Stimulated activated CD8-positive, alpha-beta memory T cell treated with anti-CD3 and anti-CD28 coated beads, Interleukin-7, amount 100 ng/mL, for 4 hours (primary cell): ENCODE results near the gene DCANP1.

Source experiments
- DNase-seq, 2 donors: peaks; one replicate each; pipeline ENCODE4 v3.0.0-alpha.2; 2020; ENCODE audit warnings: low read depth in 2 of 2

DCANP1 gene

DNA sequence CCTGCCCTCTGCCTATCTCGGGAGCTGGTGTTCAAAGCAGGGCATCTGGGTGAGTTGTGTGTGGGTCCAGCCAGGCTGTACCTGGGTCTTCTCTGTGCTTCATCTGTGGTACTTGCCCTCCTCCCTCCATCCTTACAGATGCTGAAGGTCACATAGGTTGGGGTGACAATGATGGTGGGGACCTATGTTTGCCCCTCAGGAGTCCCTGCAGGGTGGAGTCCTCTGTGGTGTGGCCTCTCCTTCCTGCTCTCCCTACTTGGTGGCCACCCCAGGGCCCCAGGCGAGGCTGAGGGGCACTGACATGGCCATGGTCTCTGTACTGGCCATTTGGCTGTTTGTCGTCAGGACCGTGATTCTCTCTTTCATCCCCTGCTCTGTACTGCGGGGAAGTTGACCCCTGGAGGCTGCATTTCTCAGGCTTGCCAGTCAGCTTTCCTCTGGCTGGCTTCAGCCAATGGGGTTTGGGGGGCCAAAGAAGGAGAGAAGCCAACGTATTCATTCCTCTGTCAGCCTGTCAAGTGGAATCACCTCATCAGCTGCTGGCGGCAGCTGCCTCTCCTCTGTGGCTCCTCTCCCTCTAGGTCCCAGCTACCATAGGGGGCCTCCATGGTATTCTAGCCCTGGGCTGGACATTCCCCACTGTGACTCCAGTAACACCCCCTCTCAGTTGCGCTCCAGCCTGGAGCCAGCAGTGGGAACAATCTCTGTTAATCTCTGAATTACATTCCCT lies 4.6 kb downstream of the DCANP1 start:
- DNase-seq: no peak

DNA sequence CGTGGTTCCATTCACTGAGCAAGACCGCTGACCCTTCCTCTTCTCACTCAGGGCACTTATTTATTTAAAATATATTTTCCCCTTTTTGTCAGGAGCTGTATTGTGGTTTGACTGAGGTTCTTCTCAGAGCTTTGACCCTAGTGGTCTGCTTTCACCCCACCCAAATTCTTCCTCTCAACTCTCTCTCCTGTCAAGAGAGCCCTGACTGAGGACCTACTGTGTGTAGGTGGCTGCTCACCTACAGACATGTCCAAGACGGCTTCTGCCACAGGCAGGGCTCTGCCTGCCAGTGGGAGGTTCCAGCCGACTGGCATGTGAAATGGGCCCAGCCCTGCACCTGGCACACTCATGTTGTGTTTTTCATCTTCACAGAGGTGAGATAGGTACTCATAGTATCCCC lies 5.2 kb downstream of the DCANP1 start:
- no peak for DNase-seq

DNA sequence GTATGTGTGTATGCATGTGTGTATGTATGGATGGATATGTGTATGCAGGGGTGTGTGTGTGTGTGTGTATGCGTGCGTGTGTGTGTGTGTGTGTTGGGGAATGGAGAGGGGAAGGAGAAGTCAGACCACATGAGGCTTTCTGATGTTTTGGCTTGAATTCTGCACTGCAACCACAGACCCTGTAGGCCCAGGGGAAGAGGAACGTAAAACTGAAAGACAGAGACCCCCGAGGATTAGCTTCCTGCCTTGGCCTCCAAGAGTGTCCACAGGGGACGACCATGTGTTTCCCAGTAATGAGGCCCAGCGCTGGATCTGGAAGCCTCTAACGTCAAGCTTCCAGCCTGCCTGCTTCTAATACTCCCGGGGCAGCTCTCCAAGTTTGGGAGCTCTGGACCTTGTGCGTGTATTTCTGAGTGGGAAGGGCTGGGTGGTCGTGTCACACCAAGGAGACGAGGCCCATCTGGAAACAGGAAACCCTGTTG lies 5.8 kb downstream of the DCANP1 start:
- DNase-seq: no peak

DNA sequence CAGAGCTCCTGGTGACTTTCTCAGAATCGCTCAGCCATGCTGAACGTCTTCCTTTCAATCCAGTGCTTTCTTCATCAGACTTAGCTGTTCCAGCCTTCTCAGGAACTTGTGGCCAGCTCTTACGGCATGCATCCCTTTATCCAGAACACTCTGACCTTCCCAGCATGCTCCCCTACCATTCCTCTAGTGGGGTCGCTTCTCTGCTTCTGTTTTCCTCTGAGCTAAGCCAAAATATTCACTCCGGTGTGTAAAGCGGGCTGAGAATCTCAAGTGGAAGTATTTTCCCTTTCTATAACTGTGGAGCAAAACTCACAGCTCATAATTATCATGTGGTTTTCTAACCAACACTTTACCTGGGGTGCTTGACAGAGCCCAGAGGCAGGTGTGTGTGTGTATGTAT lies 6.2 kb downstream of the DCANP1 start:
- DNase-seq: no peak

DNA sequence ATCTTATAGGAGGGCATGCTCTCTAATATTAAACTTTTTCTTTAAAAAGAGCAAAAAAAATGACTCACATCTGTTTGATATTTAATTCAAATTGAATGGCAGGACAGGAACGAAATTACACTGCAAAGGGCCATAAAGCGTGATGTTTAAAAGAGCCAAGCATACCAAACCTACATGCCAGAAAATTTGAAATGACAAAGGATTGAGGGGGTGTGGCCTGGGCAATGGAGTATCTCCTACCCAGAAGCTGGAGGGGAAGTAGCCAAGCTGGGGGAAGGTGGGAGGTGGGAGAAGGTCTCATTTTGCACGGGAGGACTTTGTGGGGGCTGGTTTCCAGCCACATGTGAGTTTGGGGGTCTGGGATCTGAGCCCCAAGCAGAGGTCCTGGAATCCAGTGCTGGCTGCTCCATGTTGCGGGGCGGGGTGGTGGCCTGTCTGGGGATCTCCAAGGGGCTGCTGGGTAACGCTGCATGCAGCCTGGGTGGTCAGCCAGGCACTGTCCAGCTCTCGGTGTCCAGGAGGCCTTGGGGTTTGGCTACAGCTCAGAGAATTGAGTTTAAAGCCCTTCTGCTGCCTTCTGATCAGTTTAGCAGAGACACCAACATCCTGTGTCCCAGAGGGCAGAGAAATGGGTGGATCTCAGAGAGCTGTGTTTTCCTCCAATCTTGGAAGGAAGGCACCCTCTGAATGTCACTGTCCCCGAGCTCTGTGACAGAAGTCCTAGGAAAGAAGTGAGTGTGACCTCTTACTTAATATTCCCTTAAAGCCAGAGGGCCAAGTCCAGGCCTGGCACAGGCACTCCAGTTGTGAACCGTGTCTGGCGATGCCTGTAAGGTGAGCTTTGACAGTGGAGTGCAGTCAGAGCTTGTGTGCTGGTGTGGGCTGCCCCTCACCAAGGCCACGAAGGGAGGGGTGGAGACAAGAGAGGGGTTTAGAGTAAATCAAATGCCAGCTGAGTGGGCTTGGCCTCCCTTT lies 7.6 kb downstream of the DCANP1 start:
- no peak for DNase-seq

DNA sequence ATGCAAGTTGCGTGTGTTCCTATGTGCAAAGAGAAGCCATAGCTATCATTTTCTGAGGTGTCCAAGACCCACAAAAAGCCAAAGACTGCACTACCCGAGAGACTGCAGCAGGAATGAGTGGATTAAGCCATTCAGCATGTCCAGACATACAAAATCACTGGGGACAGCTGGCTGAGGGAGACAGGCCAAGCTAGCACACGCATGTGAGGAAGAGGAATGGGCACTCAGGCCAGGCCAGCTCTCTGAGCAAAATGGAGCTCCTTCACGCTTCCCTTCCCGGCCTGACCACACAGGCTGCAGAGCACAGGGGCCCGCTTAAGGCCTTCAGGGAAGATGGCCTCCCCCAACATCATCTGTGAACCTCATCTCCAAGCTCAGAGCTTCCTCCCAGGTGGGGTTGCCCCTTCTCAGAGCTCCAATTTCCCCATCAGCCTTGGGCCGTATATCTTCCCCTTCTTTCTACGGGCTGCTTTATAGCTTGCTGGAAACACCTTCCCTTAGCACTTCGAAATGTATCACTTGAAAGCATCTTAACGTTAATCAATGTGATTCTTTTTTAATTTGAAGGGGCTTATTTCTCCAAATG lies 8.4 kb downstream of the DCANP1 start:
- no peak for DNase-seq

DNA sequence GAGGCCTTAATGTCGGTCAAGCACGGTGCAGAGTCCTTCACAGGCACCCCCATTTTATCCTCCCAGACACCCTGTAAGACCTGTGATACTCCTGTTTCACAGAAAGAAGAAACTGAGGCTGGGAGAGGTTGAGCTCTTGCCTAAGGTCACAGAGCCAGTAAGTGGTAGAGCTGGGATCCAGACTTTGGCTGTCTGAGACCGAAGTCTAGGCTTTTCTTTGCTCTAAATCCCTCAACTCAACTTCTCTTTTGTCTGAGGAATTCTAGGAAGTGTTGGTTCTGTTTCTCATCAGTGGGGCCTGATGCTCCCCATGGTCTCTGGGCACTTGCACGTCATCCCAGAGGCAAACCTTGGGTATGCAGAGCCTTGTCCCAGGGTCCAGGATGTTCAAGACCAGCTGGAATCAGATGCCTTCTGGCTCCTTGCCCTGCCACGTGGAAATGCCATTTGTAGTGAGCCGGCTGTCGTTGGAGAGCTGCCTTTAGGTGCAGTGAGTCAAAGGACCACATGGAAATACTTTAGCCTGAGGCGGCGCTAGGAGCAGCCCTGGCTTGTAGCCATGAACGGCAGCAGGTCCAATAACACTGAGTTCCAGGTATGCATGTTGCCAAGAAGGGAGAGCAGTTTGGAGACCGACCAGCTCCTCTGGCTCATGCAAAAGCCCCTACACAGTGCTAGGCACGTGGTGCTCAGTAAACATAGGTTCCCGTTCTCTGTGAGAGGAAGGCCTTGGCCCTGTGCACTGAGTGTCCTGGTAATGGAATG lies 9.2 kb downstream of the DCANP1 start:
- DNase-seq: no peak

DNA sequence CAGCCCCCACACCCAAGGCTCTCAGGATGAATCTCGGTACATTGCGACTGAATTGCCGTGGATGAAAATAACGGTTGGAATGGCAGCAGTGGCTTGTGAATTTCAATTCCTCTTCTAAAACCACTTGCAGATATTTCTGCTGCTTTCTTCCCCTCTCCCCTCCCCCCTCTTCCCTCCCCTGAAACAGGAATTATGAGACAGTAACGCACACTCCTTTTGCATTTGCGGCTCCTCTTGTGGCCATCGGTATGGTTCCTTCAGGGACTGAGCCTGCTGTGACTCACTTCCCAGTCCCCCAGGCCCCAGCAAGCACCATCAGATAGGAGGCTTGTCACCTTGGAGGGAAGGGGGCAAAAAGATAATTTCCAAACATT lies 9.7 kb downstream of the DCANP1 start:
- DNase-seq: no peak

DNA sequence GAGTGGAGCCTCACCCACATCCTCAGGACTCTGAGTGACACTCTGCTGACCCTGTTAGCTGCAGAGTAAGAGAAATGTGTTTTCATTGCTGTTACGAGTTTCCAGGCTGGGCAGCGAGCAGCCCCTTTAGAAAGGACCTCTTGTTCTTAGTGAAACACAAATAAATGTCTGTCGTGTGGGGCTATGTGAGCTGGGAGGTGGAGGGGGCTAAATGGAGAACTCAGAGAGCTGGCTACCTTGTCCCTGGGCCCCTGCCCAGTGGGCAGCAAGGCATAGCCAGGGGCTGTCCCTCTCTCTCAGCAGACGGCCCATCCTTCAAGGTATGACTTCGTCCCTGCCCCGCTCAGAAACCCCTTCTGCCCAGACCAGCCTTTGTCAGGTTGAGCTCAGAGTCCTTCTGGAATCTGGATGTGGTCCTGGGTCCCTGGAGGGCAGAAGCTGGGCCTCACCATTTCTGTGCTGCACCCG lies 10.2 kb downstream of the DCANP1 start:
- DNase-seq: no peak

DNA sequence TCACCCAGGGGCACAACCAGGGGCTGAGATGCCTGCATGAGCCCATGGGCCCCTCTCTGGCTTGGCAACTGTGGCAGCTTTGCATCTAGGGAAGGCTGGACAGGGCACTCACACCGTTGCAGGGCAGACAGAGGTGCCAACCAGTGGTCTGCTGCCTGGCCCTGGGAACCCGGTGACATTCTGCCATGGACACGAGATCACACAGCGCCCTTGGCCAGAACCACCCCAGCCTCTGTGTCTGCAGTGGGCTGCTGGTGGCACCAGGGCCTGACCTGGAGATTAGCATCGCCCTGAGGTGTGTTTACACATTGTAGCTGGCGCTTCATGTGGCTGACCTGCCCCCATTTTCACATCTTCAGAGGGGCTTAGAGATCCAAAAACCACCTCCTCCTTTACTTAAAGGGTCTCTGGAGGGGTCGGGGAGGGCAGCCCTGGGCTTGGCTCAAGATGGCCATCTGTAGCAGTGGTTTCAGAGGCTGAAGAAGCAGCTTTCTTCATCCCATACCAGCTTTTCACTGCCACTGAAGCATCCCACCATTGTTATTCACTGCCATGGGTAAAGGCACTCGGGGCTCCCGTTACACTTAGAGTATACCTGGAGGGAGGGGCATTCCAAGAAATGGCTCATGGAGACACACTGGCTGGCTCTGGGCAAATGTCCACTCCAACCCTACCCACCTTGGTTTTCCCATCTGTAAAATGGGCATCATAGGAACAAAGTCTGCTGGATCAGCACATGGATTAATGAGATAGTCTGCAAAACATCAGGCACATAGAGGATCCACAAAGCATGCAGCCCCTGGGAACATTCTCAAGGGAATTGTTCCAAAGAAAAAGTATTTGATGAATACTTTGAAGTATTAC lies 11.4 kb downstream of the DCANP1 start:
- DNase-seq: no peak

DNA sequence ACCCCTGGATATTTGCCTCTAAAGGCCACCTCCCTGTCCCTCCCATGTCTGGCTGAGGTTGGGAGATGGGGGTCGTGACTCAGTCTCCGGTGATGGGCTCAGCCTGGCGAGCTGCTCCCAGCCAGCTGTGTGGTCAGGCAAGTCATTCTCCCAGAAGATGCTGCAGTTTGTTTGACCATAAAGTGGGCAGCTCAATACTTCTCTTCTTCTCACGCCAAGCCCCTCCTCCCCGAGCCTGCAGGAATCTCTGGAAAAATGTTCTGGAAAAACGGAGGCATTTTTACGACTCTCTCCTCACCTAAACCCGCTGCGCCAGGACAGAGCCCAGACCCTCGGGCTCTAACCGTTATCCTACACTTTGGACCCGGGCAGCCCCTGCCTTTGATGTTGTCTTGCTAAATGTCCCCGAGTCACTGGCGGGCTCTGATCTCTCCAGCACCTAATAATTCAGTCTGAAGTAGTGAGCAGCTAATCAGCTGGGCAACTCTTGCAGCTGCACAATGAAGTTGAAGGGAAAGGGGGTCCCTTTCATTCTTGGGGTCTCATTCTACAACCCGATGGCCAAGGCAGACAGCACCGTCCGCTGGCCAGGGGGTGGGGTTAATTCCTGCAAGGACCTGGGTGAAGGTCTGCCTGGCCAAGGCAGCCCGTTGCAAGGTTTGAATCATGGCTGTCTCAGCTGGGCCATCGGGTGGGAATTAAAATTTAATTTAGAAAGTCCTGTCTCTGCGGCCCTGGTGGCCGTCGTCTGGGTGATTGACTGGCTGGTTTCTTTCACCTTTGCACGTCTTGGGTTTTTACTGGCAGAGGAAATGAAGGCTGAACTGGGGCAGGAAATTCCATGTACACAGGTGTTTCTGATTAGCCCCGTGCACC lies 12.3 kb downstream of the DCANP1 start:
- DNase-seq: no peak

DNA sequence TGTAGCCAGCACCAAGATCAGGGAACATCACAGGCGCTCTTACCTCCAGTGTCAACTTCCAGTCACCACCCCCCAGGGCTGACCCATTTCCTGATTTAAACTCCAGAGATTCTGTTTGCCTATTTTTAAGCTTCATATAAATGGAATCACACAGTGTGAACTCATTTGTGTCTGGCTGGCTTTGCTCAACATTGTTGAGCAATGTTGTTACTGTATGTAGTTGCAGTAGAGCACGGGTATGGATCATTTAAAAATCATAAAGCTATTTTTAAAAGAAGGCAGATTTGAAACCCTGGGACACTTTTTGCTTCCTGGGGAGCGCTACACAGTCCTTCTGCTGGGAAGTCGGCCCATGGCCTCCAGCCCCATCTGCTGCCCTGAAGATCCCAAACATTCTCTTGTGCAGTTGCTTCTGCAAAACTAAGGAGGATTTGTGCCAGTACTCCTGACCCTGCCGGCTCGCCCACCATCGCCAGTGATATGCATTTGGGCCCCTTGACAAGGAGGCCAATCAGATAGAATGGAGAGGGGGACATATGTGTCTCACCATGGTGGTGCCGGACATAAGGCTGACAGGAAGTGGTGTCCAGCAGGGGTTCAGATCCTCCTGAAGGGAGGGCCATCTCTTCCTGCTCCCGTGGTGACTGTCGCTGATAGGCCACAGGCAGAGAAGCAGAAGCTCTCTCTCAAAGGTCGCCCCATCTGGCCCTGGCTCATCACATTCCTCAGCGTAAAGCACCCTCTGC lies 13.3 kb downstream of the DCANP1 start:
- no peak for DNase-seq

DNA sequence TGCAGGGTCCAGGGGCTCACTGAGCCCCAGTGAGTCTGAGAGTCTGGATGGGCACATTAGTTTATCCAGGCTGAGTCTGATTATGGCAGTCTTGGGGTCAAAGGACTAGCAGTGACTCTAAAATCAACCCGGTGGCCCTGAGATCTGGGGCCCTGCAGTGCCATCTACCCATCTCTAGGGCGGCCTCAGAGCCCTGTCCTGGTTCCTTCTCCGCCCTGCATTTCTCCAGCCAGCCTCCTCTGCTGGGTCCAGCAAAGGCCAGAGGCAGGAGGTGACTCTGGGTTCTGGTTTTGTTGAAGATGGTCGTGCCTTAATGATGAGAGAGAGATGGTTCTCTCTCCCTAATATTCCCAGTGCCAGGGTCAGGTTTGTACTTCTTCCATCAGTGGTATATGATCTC lies 15.0 kb downstream of the DCANP1 start:
- DNase-seq: no peak

DNA sequence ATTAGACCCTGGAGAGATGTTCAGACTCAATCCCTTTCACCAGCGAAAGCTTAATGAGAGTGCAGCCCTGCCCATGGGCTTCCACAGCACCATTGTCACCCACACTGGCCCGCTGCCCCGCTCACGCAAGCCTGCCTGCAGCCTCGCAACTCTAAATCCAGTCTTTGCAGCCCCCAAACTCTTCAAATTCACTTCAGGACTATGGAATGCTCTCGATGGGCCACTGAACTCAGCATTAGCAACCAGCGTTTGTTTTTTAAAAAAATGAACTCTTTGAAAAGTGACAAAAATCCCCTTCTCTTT lies 17.1 kb downstream of the DCANP1 start:
- no peak for DNase-seq

DNA sequence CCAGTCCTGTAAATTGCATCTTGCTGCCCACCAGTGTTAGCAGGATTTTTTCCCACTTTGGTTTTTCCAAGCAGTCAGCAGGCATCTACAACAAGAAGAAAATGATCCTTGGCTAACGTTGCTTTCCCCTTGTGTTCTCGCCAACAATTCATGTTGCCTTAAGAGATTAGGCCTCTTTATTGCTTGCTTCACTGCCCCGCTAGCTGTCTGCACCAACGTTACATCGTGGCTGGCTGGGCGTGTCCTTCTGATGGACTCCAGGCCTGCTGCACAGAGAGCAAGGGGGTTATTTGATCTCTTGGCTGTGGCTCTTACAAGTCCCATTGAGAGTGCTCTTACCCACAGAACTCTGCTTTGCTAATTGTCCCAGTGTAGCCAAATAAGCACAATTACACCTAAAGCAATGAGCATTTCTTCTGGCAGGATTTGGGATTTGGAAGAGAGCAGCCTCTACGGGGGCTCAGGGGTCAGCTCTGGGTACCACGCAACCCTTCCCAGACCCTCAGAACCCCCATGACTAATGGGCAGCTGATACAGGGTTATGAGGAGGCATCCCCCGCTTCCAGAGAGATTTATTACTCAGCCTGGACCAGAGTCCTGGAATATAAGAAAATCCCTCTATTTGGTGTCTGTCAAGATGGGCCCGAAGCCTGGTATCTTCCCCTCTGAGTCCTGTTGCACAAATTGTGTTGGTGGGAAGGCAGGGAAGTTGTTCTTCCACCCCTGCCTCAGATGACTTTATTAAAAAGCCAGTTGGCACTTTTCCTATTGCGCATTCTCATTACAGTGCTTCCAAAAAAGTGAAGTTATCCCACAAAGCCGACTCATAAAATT lies 17.6 kb downstream of the DCANP1 start:
- DNase-seq: no peak

DNA sequence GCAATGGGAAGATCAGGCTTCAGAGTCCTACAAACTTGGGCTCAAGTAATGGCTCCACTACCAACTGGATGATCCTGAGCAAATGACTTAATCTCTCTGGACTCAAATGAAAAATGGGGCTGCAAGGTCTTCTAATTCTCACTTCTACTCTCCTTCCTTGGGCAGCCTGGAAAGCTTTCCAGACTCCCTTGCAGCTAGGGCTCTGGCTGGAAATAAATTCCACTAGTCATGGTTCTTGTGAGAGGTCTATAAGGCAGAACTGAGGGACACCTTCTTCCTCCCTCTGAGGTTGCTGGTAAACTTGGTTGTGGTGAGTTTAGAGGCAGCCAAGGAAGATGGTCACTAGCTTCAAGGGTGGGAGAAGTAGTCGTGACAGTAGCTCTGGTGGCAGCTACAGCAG lies 18.6 kb downstream of the DCANP1 start:
- DNase-seq: no peak

DNA sequence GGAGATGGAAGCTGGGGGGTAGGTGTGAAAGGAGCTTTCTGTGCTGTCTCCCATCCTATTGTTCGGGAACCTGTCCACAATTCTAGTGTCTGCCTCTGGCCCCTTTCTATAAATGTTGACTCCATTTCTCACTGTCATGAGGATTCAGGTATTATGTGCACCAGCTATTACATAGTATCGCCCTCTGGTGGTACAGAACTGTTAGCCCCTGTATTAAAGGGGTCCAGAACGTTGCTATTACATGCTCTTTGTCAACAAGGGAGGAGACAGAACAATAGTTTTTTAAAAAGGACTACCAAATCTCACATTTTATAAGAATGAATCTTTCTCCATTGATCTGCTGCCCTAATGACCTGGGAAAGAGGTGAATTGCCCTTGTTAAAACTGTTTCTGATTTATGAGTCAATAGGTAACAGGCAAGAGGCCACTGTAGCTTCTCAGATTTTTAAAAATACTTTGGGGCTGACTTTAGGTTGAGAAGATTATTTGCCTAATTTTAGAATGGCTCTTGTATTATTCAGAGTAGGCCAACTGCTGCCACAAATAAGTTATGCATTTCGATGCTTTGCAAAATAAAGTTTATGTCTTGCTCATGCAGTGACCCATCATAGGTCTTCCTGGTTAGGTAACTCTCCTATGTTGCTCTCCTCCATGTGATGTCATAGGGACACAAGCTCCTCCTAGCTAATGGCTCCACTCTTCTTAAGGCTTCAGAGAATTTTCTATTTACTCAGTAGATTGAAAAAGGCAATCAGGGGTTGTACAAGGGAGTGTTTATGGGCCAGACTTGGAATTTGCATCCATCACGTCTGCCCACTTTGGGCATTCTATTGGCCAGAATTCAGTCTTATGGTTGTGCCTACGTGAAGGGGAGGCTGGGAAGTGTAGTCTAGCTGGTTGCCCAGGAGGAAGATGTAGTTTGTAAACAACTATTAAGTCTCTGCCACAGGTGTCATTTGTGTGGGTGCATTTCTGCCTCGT lies 20.8 kb downstream of the DCANP1 start:
- DNase-seq: no peak
